TTC549 (cell line): ENCODE measurements around the gene LYAR.

Experiments
- FAIRE-seq: peaks from 2 replicates; lab custom pipeline; 2012; peaks lifted over from hg19 to GRCh38; lab: Jason Lieb, UNC

LYAR gene, protein sequence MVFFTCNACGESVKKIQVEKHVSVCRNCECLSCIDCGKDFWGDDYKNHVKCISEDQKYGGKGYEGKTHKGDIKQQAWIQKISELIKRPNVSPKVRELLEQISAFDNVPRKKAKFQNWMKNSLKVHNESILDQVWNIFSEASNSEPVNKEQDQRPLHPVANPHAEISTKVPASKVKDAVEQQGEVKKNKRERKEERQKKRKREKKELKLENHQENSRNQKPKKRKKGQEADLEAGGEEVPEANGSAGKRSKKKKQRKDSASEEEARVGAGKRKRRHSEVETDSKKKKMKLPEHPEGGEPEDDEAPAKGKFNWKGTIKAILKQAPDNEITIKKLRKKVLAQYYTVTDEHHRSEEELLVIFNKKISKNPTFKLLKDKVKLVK

DNA sequence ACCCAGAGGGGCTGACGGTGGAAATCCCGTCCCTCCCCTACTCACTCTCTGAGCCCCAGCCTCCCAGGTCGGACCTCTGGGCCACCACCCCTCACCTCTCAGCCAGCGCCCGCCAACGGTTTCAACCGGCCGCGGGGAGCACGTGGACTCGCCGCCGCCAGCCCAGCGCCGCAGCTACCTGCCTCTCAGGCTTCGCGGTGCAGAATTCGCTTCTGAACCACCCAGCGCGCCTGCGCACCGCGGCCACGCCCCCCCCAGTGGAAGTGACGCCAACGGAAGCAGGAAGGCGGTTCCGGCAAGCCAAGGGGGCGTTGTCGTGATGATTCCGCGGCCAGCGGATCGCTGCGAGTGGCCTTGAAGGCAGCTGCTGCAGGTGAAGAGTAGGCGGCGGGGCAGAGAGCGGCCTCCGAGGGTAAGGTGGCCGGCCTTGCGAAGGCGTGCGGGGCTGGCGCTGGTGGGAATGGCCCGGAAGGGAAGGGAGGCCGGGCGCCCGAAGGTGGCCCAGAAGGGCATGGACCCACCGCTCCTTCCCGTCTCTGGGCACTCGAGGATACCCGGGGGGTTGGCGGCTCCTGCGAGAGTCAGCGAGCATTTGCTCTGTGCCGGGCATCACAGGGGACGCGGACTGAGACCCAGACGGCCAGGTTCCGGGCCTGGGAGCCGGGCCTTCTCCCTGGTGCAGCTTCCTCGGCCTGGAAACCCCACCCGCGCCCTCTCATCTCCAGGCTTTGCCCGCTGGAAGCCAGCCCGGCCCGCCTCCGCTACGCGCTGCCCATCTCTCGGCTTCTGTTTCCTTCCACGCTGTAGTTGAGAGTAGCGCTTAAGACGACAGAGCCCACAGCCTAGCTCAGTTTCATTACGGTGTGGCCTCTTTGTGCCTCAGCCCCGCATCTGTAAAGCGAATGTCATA lies at the start of gene LYAR, which contains the start of gene ZBTB49:
TSS of gene LYAR (minus strand) at position 214 of the 910 bp plus-strand sequence. CDS start 6,412 bp downstream, outside the sequence.
TSS of gene ZBTB49 (plus strand) at position 311 of the 910 bp plus-strand sequence. CDS start 9,695 bp downstream, outside the sequence.
- FAIRE-seq: no peak

DNA sequence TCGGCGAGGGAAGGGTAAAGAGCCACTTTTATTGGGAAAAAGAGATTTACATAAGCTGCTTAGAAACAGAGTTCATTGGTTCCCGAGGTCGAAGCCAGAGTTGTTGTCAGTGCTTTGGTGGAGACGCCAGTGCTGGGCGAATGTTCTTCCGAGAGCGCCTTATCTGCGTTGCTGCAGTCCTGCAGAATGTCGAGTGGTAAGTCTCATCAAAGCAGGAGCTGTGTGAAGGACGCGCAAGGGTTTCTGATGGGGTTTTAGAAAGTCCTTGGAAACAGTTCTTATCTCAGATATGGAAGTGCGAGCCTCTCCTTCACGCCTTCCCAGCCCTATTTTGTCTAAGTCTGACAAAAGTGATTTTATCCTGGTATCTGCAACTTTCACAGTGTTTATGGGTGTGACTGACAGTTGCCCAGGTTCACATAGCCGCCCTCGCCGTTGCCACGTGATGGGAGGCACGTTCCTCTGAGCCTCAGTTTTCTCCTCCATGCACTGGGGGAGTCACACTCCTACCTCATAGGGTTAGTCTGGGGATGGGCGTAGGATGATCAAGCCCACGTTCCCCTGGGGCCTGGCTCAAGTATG lies 49.6 kb upstream of the LYAR start:
- FAIRE-seq: no peak

- no peak for FAIRE-seq
Observed at GRCh38 chr4:4338210-4339001, 48.5 kb upstream of the LYAR start.

DNA sequence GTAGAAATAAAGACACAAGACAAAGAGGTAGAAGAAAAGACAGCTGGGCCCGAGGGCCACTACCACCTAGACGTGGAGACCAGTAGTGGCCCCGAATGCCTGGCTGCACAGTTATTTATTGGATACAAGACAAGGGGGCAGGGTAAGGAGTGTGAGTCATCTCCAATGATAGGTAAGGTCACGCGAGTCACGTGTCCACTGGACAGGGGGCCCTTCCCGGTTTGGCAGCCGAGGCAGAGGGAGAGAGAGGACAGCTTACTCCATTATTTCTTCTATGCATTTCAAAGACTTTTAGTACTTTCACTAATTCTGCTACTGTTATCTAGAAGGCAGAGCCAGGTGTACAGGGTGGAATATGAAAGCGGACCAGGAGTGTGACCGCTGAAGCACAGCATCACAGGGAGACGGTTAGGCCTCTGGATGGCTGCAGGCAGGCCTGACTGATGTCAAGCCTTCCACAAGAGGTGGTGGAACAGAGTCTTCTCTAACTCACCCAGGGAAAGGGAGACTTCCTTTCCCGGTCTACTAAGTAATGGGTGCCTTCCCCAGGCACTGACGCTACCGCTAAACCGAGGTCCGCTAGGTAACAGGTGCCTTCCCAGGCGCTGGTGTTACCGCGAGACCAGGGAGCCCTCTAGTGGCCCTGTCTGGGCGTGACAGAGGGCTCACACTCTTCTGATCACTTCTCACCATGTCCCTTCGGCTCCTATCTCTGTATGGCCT lies 45.0 kb upstream of the LYAR start:
- no peak for FAIRE-seq

DNA sequence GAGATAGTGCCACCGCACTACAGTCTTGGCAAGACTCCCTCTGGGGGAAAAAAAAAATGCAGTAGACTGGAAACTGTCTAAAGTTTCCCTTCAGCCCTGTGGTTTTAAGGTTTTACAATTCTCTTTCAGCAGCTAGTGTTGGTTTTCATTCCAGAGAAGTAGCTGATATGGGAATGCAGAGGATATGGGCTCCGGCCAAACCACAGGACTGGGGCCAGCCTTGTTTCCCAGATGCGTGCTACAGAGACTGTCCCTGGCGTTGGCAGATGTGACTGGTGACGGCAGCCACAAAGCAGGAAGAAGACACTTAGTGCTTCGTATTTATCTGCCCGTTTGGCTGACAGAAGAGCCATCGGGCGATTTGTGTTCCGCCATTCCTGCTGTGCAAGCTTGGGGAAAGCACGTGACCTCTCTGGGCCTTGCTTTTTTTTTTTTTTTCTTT lies 43.3 kb upstream of the LYAR start:
- FAIRE-seq: no peak

GRCh38 chr4:4332529-4332928 lies 42.6 kb upstream of the LYAR start:
- no peak for FAIRE-seq

GRCh38 chr4:4330794-4331193 lies 40.8 kb upstream of the LYAR start:
- no peak for FAIRE-seq

DNA sequence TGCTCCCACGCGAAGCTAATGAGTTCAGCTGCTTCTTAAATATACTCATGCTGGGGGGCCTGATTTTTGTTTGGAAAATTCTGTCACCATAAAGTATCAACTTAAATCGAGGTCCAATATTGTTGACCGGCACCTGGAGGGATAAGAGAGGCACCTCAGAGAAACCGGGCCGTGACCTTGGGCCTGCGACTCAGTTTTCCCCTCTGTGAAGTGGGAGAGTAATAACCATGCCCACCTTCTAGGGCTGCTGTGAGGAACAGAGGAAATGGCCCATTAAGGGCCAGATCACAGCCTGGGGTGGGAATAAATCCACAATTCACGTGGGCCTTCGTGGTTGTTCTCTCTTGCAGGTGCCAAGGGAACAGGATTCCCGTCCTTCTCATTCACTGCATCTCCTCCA lies 39.5 kb upstream of the LYAR start:
- no peak for FAIRE-seq

DNA sequence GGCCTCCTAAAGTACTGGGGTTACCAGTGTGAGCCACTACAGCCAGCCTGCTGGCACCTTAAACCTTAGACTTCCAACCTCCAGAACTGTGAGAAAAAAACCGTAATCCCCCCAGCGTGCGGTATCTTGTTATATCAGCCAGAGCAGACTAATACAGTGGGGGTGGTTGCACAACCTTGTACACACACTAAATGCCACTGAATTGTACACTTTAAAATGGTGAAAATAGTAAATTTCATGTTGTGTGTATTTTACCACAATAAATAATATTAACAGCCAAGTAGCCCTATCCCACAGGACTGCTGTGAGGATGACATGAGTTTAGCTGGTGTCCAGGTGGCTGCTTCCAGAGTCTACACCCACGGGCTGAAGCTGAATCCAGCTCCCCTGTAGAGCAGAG lies 38.9 kb upstream of the LYAR start:
- FAIRE-seq: no peak

DNA sequence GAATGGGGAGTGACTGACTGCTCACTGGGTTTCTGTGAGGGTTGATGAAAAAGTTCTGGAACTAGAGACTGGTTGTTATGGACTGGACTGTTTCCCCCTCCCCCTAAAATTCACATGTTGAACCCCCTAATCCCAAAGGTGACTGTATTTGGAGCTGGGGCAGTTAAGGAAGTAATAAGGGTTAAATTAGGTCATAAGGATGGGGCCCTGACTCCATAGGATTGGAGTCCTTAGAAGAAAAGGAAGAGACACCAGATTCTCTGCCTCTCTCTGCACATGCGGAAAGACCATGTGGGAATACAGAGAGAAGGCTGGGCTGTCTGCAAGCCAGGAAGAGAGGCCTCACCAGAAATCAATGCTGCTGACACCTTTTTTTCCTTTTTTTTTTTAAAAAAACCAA lies 38.3 kb upstream of the LYAR start:
- no peak for FAIRE-seq

- no peak for FAIRE-seq
Observed at GRCh38 chr4:4327652-4328121, 37.7 kb upstream of the LYAR start.

- FAIRE-seq: no peak
Observed at GRCh38 chr4:4326166-4326565, 36.2 kb upstream of the LYAR start.

GRCh38 chr4:4325321-4325720 lies 35.4 kb upstream of the LYAR start:
- no peak for FAIRE-seq

- FAIRE-seq: no peak
Observed at GRCh38 chr4:4323705-4324534, 34.0 kb upstream of the LYAR start.

GRCh38 chr4:4321951-4322688 lies 32.2 kb upstream of the LYAR start:
- no peak for FAIRE-seq

DNA sequence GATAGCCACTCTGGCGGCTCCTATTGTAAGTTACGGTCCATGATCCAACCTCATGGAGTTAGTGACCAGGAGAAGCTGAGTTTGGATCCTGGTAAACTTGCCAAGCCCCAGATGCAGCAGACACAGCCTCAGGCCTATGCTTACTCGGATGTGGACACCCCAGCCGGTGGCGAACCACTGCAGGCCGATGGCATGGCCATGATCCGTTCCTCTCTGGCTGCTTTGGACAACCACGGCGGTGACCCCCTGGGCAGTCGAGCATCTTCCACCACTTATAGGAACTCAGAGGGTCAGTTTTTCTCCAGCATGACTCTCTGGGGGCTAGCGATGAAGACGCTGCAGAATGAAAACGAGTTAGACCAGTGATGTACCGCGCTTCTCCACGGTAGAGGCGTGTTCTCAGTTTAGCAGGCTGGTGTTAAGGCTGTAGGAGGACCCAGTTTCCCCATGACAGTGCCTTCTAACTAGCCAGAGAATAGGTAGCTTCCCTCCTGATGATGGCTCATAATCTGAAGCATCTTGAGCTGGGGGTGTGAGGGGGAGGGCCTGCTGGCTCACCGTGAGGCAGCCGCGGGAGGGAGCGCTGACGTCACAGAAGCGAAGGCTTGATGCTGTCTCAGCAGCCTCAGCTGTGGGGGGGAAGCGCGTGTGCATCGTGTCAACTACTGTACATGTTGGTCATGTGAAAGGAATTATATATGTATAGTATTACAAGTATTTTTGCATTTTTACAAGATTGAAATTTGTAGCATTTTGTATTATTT lies 31.2 kb upstream of the LYAR start:
- no peak for FAIRE-seq

DNA sequence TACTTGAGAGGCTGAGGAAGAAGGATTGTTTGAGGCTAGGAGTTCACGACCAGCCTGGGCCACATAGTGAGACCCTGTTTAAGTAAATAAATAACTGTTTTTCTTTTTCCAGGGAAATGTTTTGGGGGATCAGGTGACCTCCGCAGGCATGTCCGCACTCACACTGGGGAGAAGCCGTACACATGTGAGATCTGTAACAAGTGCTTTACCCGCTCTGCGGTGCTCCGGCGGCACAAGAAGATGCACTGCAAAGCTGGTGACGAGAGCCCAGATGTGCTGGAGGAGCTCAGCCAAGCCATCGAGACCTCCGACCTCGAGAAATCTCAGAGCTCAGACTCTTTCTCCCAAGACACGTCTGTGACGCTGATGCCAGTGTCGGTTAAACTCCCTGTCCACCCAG lies 30.6 kb upstream of the LYAR start:
- FAIRE-seq: no peak

- FAIRE-seq: no peak
Observed at GRCh38 chr4:4317496-4318232, 27.7 kb upstream of the LYAR start.
